NAMALWA (cell line): ENCODE measurements around the gene OMP.
"Not testable (repeated sequence)": the region's sequence is repeated elsewhere in the genome, so short reads cannot be mapped to it uniquely, and the experiment has no call there.

ENCODE experiments used
- DNase-seq: peaks from one replicate; pipeline ENCODE4 v3.0.0-alpha.2; 2015; ENCODE audit warnings: low spot score

OMP gene, protein sequence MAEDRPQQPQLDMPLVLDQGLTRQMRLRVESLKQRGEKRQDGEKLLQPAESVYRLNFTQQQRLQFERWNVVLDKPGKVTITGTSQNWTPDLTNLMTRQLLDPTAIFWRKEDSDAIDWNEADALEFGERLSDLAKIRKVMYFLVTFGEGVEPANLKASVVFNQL

DNA sequence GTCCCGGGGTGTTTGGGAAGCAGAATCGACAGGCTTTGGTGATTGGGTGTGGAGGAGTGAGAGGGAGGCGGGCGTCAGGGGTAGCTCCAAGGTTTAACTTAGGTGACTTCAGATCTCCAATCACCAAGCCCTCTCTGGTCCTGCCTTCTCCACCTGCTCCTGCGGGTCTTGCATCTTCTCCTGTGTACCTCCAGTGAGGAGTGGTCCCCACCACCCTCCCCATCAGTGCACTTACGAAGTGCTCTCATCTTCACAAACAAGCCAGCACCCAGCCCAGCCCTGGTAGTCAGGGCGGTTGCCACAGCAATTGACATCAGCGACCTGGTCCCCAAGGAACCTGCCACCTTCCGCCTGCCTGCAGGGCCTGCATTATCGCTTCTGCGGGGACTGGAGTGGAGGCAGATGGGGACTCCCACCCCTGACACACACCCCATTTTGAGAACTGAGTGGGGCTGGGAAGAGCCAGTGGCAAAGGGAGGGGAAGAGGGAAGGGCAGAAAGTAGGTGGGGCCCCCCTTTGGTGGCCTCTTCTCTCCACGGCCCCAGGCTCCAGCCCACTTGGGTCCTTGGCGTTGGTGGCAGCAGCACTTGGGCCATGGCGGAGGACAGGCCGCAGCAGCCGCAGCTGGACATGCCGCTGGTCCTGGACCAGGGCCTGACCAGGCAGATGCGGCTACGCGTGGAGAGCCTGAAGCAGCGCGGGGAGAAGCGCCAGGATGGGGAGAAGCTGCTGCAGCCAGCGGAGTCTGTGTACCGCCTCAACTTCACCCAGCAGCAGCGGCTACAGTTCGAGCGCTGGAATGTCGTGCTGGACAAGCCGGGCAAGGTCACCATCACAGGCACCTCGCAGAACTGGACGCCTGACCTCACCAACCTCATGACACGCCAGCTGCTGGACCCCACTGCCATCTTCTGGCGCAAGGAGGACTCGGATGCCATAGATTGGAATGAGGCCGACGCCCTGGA lies at the start of gene OMP:
OMP (plus strand) TSS at position 595 of the 965 bp plus-strand sequence; CDS start at position 595, 0 bp downstream.
- DNase-seq, result no peak

DNA sequence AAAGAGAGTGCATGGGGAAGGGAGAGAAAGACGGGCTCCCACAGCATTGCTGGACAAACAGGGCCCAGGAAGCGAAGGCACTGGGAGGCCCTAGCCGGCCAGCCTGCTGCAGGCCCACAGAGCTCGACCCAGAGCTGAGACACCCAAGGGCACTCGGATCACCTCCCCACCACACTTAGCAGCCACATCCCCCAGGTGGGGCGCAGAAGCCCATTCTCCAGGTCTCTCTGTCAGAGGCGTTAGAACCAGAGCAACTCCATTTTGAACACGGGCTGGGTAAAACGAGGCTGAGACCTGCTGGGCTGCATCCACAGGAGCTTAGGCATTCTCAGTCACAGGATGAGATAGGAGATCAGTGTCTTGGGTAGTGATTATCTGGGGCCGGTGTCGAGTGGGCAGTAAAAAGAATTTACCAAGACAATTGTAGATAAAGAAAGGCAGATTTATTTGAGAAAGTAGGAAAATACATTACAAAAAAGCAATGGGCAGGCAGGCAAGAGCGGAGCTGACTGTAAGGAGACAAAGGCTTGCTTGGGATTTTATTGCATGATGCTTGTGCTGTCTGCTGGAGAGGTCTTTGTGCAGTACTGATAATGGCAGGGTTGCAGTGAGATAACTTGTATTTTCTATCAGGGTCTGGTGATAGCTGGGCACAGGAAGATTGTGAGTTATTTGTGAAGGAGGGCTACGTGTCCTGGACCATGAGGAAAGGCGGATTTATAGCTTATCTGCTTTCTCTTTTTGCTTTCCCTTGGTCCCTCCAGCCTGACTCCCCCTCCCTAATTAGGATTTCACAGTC lies 49.2 kb upstream of the OMP start:
- DNase-seq, result no peak

DNA sequence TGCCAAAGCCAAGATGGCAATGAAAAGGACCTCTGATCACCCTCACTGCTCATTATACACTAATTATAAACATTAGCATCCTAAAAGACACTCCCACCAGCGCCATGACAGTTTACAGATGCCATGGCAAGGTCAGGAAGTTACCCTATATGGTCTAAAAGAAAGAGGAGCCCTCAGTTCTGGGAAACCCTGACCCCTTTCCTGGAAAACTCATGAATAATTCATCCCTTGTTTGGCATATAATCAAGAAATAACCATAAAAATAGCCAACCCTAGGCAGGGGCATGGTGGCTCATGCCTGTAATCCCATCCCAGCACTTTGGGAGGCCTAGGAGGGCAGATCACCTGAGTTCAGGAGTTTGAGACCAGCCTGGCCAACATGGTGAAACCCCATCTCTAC lies 48.6 kb upstream of the OMP start:
- no peak for DNase-seq

DNA sequence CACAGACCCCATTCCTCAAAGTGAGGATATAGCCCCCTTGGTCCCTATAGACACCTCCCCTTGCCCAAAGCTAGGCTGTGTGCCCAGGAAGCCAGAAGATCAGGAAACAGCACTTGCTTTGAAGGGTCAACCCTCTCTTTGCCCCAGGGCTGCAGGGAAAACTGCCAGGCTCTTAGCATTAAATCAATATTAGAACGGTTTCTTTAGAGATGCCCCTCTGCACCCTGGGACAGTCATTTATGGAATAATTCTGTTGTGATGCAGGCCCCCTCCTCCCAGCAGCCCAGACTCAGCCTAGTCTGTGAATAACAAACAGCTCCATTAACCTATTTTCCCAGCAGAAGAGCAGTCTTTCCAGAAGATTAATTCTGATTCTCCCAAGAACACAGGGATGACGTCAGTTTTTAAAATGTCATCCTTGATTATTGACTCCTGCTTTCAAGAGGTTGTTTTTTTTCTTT lies 47.5 kb upstream of the OMP start:
- DNase-seq, result no peak

DNA sequence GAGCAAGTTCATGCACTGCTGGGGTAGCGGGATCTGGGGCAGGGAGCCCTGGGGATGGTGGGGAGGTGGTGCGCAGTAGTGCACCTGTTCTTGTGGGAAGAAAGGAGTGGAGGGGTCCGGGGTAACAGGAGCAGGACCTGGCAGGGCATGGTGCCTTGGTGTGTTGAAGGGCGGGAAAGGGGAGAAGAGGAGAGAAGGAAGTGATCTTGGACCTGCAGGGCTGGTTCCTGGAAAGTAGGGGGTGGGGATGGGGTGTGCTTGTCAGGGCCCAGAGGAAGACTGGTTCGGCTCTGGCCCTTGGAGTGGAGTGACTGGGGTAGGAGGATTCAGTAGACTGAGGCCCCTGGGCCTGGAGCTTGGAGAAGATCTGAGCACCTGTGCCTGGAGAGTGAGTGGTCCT lies 46.7 kb upstream of the OMP start:
- no peak for DNase-seq

DNA sequence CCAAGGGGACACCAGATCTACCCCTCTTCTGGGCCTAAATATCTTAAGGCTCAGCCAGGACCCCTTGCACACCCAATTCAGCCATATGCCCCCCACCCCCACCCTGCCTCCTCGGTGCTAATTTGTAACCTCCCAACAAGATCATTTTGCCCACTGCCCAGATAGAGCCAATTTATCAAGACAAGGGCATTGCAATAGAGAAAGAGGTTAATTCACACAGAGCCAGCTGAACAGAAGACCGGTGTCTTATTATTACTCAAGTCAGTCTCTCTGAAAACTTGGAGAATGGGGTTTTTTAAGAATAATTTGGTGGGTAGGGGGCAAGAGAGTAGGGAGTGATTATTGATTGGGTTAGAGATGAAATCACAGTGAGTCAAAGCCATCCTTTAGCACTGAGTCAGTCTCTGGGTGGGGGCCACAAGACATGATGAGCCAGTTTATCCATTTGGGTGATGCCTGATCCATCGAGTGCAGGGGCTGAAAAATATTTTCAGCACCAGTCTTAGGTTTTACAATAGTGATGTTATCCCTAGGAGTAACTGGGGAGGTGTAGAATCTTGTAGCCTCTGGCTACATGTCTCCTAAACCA lies 45.7 kb upstream of the OMP start:
- DNase-seq, result no peak

DNA sequence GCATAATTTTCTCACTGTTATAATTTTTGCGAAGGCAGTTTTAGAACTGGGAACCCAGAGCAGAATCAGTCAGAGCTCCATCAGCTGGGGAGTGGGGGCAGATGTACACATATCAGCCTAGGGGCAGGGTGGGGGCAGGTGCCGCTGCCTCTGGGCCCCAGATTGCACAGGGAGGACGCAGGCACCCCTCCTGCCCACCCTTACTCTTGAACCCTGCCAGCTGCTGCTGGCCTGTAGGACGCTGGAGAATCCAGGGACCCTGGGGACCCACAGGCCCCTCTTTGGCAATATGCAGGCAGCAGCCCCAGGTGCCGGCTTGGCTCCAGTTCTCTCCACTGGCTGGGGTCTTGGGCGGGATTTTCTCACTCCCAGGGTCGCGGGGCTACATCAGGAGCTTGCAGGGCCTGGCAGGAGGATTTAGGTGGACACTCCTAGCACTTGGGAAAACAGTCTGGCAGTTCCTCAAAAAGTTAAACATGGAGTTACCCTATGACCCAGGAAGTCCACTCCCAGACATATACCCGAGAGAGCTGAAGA lies 44.6 kb upstream of the OMP start:
- no peak for DNase-seq

DNA sequence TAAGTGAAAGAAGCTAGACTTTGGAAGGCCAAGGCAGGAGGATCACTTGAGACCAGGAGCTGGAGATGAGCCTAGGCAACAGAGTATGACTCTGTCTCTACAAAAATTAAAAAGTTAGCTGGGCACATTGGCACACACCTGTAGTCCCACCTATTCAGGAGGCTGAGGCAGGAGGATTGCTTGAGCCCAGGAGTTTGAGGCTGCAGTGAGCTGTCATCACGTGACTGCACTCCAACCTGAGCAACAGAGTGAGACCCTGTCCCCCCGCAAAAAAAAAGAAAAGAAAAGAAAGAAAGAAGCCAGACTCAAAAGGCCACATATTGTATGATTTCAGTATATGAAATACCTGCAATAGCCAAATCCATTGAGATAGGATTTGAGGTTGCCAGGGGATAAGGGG lies 43.7 kb upstream of the OMP start:
- no peak for DNase-seq

DNA sequence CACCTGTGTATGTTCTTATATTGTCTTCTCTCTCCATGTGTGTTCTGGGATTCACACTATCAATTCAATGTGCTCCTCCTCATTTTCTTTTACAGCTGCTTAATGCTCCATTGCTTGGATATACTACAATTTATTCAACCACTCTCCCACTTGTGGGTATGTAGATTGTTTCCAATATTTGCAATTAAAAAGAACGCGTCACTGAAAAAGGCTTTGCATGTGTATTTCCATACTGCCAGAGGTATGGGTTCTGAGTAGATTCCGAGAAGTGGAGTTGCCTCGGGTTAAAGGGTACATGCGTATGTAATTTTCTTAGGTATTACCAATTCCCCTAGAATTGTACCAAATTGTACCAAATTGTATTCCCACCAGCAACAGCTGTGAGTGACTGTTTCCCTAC lies 42.8 kb upstream of the OMP start:
- no peak for DNase-seq

DNA sequence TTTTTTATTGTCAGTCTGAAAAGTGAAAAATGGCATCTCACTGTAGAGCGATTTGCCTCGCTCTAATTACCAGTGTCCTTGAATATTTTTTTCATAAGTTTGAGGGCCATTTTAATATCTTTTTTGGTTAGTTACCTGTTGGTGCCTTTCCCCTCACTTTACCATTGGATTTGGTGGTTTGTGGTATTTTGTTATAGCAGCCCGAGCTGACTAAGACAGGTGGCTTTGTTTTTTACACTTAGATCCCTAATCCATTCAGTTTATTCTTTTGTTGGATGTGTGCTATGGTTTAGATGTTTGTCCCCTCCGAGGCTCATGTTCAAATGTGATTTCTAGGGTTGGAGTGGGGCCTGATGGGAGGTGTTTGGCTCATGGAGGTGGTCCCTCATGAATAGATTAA lies 42.4 kb upstream of the OMP start:
- DNase-seq, result no peak

DNA sequence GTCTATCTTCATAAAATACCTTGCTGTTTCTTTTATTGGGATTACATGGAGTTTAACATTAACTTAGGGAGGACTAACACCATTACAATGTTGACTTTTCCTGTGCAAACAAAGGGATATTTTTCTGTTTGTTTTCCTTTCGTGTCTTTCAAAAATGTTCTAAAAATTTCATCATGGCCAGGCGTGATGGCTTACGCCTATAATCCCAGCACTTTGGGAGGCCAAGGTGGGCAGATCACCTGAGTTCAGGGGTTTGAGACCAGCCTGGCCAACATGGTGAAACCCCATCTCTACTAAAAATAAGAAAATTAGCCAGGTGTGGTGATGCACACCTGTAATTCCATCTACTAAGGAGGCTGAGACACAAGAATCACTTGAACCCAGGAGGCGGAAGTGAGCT lies 41.4 kb upstream of the OMP start:
- not testable (repeated sequence) for DNase-seq

DNA sequence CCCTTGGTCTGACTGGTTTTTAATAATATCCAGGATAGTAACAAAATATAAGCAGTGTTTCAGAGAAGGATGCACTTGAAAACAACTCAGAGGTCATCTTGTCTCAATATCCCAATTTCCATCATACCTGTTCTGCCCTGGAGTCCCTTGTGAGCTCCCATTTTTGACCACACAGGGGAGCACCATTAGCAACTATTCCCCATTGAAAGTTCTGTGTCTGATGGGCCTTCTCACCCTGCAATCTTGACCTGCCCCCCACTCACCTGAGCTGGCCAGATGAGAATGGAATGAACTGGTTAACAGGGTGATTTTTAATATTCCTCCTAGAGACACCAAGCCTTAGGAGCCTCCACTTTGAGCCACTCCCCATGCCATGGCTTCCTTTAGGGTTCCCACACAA lies 39.7 kb upstream of the OMP start:
- DNase-seq, result no peak

DNA sequence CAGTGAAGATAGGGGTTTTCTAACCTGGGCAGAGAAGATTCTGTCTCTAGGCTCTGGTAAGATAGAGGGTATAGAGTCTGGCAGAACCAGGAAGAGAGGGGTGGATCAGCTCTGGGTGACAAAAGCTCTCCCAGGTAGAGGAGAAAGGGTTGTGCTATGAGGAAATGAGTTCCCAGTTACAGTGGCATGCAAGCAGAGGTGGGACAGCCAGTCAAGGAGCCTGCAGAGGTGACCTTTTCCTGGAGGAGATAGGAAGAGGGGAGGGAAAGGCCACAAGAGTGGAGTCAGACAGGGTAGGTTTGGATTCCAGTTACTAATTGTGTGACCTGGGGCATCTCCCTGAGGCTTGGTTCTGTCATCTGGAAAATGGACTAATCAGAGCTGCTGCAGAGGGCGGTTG lies 39.2 kb upstream of the OMP start:
- no peak for DNase-seq

DNA sequence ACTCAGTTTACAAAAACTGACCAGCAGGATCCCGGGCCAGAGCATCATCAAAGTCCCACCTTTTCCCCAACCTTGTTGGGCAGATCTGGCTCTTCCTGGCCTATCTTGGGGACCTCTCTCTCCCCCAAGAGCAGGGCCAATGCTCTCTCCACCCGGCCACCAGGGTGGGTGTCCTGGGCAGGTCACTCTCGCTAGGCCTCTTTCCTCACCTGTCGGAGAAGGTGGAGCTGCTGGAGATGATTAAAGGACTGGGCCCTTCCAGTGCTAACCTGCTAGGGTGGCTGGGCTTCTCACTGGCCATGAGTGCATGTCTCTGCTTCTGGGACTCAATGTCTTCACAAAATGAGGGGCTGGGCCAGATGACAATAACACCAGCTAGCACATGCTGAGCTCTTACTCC lies 38.8 kb upstream of the OMP start:
- no peak for DNase-seq

DNA sequence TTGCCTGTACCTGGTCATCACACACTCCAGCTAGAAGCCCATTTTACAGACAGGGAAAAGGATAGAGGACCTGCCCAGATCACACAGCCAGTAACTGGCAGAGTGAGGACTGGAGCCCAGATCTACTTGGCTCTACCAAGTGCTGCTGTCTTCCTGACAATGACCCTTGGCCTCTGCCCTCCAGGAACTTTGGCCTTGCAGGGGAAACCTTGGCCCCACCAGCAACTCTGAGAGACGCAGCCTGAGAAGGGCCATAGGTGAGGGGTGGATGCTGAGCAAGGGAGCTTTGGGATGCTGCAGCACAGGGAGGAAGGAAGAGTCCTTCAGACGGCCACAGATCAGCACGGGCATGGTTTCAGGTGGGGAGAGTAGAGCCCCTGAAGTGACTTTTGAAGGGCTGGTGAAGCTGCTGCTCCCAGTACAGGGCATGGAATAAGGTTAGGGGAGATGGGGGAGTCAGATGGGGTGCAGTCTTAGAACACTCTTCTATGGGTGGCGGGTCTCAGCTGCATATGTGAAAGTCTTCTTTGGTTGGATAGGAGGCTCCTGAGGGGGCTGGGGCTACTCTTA lies 37.9 kb upstream of the OMP start:
- DNase-seq, result no peak

DNA sequence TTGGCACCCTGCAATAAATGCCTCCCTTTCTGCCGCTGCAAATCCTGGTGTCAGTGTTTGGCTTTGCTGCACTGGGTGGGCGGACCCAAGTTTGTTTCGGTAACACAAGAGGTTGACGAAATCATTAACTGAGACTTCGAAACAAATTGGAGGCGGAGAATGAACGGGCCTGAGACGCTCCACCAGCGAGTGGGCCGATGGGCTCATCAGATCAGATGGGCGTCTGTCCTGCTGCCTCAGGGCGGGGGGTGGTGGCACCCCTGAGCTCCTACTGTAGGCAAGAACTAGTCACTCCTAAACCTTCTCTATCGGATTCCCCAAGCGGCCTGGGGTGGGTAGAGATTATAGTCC lies 36.8 kb upstream of the OMP start:
- DNase-seq, result no peak

DNA sequence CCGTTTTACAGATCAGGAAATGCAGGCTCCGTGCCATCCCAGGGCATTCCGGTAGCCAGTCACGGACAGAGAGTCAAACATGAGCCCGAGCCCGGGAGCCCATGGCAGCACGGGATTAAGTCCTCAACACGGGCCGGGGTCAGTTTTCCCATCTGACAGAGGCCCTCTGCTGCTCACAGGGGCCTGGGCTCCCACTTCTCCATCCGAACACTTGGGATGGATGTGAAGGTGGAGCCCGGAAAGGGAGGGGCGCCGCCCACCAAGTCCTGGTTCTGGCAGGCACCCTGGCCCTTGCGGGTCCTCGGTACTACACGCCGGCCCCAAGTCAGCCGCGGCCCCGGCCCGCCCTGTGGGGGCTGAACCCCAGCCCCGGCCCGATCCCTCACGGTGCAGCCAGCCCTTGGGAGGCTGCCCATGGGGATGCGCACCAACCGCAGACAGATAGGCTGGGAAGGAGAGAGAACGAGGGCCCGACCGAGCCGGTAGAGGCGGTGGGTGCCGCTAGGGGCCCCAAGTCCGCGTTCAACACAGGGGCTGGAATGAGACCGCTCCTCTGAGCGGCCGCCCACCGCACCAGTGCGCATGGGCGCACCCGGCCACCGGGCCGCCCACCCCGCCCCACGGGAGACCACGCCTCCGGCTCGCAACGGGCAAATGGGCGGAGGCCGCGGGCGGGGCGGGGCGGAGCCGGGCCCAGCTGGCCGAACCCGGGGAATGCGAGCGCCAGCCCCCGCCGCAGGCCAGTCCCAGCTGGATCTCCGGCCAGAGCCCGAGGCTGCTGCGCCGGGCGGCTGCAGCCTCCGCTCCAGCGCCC lies 36.2 kb upstream of the OMP start, which contains the start of gene CAPN5:
CAPN5 (plus strand) TSS at position 743 of the 814 bp plus-strand sequence. CDS start 17,916 bp downstream, outside the sequence.
- DNase-seq, result peak; percentile 92

DNA sequence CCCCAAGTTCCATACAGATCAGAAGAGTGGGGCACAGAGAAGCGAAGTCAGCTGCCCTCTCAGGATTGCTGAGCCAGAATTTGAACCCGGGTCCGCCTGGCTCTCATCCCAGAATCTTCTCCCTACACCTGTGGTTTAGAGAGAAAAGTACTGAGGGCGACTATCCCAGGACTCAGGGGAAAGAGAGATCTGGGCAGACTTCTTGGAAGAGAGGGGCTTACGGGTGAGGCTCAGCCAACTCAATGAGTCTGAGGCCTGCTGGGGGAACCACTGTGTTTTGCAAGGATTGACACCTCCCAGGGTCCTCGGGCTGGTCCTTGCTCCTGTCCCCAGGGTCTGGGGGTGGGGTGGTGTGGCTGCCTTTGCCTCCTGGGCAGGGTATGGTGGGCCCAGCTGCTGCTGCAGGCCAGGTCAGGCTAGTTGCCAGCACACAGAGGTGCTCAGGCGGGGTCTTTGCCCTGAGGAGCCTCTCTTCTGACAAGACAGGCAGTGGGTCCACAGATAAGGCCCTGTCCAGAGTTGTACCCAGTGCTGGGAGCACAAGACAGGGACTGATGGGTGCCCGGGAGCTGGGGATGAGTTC lies 34.7 kb upstream of the OMP start:
- DNase-seq, result no peak

DNA sequence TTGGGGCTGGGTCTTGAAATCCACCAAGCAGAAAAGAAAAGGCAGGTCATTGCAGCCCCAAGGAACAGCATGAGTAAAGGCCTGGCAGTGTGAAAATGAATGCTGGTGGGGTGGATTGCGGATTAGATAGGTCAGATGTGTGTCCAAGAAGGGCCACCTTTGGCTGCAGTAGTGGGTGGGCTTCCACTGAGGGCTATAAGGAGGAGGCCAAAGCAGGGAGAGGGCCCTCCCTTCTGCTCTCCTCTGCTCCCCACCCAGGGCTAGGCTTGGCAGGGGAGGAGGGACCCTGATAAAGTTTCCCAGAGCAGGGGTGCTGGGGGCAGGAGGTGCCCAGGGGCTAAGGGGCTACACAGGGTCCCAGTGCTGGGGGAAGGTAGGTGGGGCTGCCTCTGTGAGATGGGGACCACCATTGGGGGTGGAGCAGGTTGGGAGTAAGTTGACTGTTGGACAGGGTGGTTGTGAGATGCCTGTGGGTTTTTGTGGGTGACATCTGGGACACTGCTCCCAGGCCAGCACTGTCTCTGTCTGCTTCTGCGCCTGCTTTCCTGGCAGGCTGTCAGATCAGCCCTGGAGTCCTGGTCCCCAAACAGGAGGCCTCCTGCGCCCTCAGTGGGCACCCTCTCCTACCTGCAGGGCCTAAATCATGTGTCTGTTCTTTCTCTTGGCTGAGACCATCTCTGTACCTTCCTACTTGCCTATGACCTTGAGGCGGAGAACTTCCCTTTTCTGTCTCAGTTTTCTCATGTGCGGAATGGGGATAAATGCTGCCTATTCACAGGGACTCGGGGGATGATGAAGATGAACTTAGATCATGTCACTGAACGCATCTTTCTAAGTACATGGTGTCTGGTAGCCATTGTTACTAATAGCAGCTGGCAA lies 33.9 kb upstream of the OMP start:
- DNase-seq, result no peak
